GM12873 (cell line): ENCODE data around the gene C6orf89.
A peak's percentile ranks its signal among the peaks of the same experiment; 100 is the strongest.

ENCODE experiments used
- CTCF ChIP-seq: IDR thresholded peaks from 2 replicates; pipeline ENCODE4 v1.5.1; 2012; ENCODE audit warnings: low read depth, mild to moderate bottlenecking, moderate library complexity, low read length, control low read depth; ENCODE audit not compliant: insufficient read depth; ENCODE audit errors: missing control alignments

The C6orf89 gene

GRCh38 chr6:36848658-36849441 is 36.9 kb upstream of the C6orf89 start:
- no peak for TF ChIP-seq CTCF

- no peak for TF ChIP-seq CTCF
These were observed 35.7 kb upstream of the C6orf89 start for GRCh38 chr6:36850021-36850420.

- TF ChIP-seq CTCF: peak; percentile 80
These were observed 34.6 kb upstream of the C6orf89 start for GRCh38 chr6:36851149-36851614.

GRCh38 chr6:36851626-36852025 is 34.1 kb upstream of the C6orf89 start:
- TF ChIP-seq CTCF: no peak

GRCh38 chr6:36852481-36853147 is 33.1 kb upstream of the C6orf89 start:
- TF ChIP-seq CTCF: no peak

GRCh38 chr6:36853325-36853724 is 32.4 kb upstream of the C6orf89 start:
- no peak for TF ChIP-seq CTCF

- TF ChIP-seq CTCF: no peak
These were observed 30.0 kb upstream of the C6orf89 start for GRCh38 chr6:36855750-36856149.
